Measurements from ENCODE around the gene HYAL1. TPM values are rescaled to one million over a fixed set of nuclear protein-coding genes. Genes with fewer than 3 reads are reported as not detected.

The HYAL1 gene
- total and polyA plus RNA-seq, 2 donors from 2014 or later = 47.5 to 126 TPM

- H3K36me3 ChIP-seq (ENCODE audit: control insufficient read depth in 2 of 3, insufficient read depth in 3 of 3, low read length in 3 of 3) = no peaks in the 10 kb centered on the region
- peak; percentile 99 to 100 (median 99) for DNase-seq
- peak overlapping the region; percentile 72 to 84 (median 78) for H3K4me3 ChIP-seq (ENCODE audit: low read length in 3 of 3)
- intact Hi-C loops (cut with DNase I) = no loop called here
- TF ChIP-seq CTCF (IDR thresholded peaks at IDR 0.05; ENCODE audit: borderline replicate concordance, extremely low read depth, insufficient read depth) = no peak
- peak overlapping the region; percentile 90 to 94 for H3K27ac ChIP-seq (ENCODE audit: low read depth in 2 of 2, low read length in 2 of 2)
- H3K9ac ChIP-seq (ENCODE audit: low read length in 3 of 3) = peak overlapping the region; percentile 57 to 94 (median 90)
- no peaks in the 10 kb centered on the region for H3K27me3 ChIP-seq (ENCODE audit: control insufficient read depth, insufficient read depth, low read length)
- H3K9me3 ChIP-seq (ENCODE audit: control insufficient read depth in 2 of 3, insufficient read depth in 1 of 3, low read length in 3 of 3) = no peaks in the 10 kb centered on the region
- peaks cover 2 to 27% (median 14%) of the 10 kb centered on the region in 3 donors for H3K4me1 ChIP-seq (ENCODE audit: control insufficient read depth in 2 of 3, insufficient read depth in 2 of 3, low read depth in 1 of 3, low read length in 3 of 3)
- FAIRE-seq = peak; percentile 73
Measured at GRCh38 chr3:50337175-50337861, 33.9 kb upstream of the HYAL1 start.

- no peaks in the 10 kb centered on the region for H3K9me3 ChIP-seq (ENCODE audit: control insufficient read depth in 2 of 3, insufficient read depth in 1 of 3, low read length in 3 of 3)
- H3K9ac ChIP-seq (ENCODE audit: low read length in 3 of 3) = peak overlapping the region; percentile 55 to 94 (median 90)
- FAIRE-seq (no peak), DNase-seq (peak in 1 of 5 donors; percentile 51)
- peaks cover 0 to 6% (median 4%) of the 10 kb centered on the region in 3 donors for H3K36me3 ChIP-seq (ENCODE audit: control insufficient read depth in 2 of 3, insufficient read depth in 3 of 3, low read length in 3 of 3)
- H3K4me3 ChIP-seq (ENCODE audit: low read length in 3 of 3) = peak overlapping the region; percentile 72 to 84 (median 78)
- H3K4me1 ChIP-seq (ENCODE audit: control insufficient read depth in 2 of 3, insufficient read depth in 2 of 3, low read depth in 1 of 3, low read length in 3 of 3) = peaks cover 2 to 27% (median 14%) of the 10 kb centered on the region in 3 donors
- H3K27ac ChIP-seq (ENCODE audit: low read depth in 2 of 2, low read length in 2 of 2) = peak overlapping the region; percentile 90 to 94
- intact Hi-C loops (cut with DNase I) = no loop called here
- no peaks in the 10 kb centered on the region for H3K27me3 ChIP-seq (ENCODE audit: control insufficient read depth, insufficient read depth, low read length)
- no peak for TF ChIP-seq CTCF (IDR thresholded peaks at IDR 0.05; ENCODE audit: borderline replicate concordance, extremely low read depth, insufficient read depth)
Measured at GRCh38 chr3:50336452-50337174, 33.2 kb upstream of the HYAL1 start.

- Histone ChIP-seq H3K36me3 (ENCODE audit: control insufficient read depth in 2 of 3, insufficient read depth in 3 of 3, low read length in 3 of 3) (peaks cover 4 to 27% (median 19%) of the 10 kb centered on the region in 3 donors), H3K9ac (ENCODE audit: low read length in 3 of 3) (peak overlapping the region in 1 of 3 donors; percentile 24), H3K4me1 (ENCODE audit: control insufficient read depth in 2 of 3, insufficient read depth in 2 of 3, low read depth in 1 of 3, low read length in 3 of 3) (peaks cover 2 to 25% (median 14%) of the 10 kb centered on the region in 3 donors), H3K9me3 (ENCODE audit: control insufficient read depth in 2 of 3, insufficient read depth in 1 of 3, low read length in 3 of 3) (no peaks in the 10 kb centered on the region), H3K27ac (ENCODE audit: low read depth in 2 of 2, low read length in 2 of 2) (peak overlapping the region; percentile 71 to 86), H3K27me3 (ENCODE audit: control insufficient read depth, insufficient read depth, low read length) (no peaks in the 10 kb centered on the region), H3K4me3 (ENCODE audit: low read length in 3 of 3) (peak overlapping the region in 2 of 3 donors; percentile 0 to 1)
- FAIRE-seq = no peak
- DNase-seq = no peak
- intact Hi-C loops (cut with DNase I) = no loop called here
- no peak for TF ChIP-seq CTCF (IDR thresholded peaks at IDR 0.05; ENCODE audit: borderline replicate concordance, extremely low read depth, insufficient read depth)
Measured at GRCh38 chr3:50334339-50335075, 31.1 kb upstream of the HYAL1 start.
